GM18519 (cell line): Measurements from ENCODE around the gene POC1A.
"Not testable (repeated sequence)": the region's sequence is repeated elsewhere in the genome, so short reads cannot be mapped to it uniquely, and the experiment has no call there.

ENCODE experiments used
- ATAC-seq: cut with Tn5 transposase; IDR thresholded peaks from one replicate; pipeline ENCODE4 v1.9.1; 2021; ENCODE audit warnings: mild to moderate bottlenecking, moderate library complexity; ENCODE audit not compliant: unreplicated experiment, low FRiP score

The POC1A gene

DNA sequence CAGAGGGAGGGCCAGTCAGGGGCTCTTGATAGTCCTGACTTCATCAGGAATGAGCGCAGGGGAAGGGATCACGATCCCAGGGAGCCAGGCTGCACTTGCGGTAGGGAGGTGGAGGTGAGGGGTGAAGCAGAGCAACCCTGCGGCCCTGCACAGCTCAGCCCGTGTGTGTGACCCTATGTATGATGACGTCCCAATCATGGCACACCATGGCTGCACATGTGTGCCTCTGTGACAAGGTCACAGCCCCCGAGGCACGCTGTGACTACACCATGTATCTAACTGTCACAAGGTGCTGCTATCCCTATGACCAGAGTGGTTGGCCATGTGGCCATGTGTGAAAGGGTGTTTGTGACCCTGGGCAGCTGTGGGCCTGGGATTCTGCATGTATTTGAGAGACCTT lies 30.5 kb upstream of the POC1A start:
- no peak for ATAC-seq

DNA sequence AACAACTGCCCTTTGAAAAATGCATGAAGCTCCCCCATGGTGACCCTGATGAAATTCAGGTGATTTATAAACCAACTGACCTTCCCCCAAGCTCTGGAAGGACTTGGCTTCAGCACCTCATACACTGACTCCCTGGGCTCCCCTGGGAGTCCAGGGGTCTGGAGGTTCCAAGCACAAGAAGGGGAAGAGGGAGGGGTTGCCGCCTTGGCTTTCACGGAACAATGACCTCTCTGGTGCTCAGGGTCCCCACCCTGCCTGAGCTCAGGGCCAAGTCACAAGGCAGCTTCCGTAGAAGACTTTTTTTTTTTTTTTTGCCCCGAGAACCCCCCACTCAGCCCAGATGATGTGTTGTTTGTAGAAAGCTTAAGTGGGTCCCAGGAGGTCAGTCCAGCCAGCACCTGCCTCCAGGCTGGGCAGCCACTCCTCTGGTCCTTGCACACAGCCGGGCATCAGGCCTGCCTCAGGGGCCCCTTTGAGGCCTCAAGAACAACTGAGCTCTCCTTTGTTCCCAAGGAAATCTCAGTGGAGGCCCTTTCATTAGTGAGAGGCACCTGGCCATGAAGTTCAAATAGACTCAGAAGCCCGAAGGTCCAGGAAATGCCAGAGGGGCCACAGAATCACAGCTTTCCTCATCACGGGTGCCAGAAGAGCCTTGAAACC lies 29.7 kb upstream of the POC1A start:
- ATAC-seq: no peak

DNA sequence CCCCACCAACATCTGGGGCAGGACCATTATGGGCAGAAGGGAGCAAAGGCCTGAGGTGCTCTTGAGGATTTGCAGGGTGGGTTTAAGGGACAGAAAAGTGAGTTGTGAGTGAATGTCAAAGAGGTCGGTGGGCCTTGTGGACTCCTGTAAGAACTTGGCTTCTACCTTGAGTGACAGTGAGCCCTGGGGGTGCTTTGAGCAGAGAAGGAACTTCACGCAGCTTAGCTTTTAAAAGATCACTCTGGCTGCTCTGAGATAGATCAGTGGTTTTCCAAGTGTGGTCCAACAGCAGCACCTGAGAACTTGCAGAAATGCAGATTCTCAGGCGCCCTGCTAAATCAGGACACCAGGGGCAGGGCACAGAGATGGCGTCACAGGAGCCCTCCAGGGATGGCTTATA lies 28.5 kb upstream of the POC1A start:
- ATAC-seq: no peak

GRCh38 chr3:52182196-52182595 lies 28.0 kb upstream of the POC1A start:
- no peak for ATAC-seq

DNA sequence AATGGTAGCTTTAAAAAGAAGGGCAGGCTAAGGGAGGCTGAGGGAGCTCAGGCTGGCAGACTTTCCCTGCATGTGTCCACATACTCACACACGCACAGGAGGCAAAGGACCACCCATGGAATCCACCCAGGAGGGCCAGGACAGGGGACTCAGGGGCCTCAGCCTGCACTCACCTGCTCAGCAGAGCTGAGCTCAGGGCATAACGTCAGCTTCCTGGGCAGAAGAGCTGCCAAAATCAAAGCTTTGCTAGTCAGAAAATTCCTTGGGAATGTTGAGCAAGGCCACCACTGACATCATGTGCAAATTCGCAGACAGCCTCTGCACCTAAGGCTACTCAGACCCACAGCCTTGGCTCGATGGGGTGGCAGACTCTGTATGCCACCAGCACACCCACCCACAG lies 27.3 kb upstream of the POC1A start:
- ATAC-seq: no peak

DNA sequence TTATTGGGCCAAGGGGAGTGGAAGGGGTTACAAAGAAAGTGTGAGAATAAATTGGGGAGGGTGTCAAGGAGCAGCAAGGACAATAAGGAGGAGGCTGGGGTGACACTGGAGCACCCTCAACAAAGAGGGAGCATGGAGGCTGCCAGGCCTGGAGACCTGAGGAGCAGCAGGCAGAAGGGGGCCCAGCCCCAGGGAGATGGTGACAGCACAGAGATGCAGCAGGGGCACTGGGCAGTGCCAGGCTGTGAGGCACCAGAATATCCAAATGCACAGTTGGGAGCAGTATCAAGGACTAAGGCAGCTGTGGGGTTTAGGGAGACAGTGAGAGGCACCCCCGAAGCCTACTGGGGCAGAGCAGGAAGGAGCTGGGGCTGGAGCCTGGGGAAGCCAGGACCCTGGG lies 24.3 kb upstream of the POC1A start:
- ATAC-seq: no peak

- ATAC-seq: not testable (repeated sequence)
Measured at GRCh38 chr3:52178126-52178525, 23.9 kb upstream of the POC1A start.

- no peak for ATAC-seq
Measured at GRCh38 chr3:52177701-52178042, 23.4 kb upstream of the POC1A start.

DNA sequence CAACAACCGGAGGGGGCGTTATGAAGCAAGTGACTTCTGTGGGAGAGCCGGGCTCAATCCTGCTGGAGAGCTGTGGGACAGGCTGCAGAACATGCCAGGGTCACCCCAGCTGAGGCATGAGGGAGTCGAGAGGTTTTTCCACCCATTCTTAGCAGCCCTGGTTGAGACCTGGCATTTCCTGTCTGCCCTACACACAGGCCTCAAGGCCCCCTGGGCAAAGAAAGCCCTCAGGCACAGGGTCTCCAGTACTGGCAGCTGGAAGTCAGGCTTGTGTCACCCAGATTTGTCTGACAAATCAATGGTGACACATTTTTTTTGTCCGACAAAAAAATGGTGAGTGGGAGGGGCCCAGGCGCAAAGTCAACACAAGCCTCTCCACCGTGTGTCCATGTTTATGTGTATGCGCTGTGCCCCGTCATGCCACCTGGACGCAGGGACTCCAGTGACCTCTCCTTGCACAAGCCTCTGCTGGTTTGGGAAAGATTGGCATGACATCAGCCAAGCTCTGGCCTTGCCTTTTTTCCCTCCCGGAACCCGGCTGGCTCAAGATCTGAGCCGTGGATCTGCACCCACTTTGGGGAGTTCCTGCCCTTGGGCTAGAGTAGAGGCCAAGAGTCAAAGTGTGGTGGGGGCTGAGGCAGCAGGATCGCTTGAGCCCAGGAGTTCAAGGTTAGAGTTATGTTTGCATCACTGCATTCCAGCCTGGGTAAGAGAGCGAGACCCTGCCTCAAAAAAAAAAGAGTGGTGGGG lies 22.9 kb upstream of the POC1A start:
- no peak for ATAC-seq

GRCh38 chr3:52176180-52176752 lies 22.0 kb upstream of the POC1A start:
- no peak for ATAC-seq

DNA sequence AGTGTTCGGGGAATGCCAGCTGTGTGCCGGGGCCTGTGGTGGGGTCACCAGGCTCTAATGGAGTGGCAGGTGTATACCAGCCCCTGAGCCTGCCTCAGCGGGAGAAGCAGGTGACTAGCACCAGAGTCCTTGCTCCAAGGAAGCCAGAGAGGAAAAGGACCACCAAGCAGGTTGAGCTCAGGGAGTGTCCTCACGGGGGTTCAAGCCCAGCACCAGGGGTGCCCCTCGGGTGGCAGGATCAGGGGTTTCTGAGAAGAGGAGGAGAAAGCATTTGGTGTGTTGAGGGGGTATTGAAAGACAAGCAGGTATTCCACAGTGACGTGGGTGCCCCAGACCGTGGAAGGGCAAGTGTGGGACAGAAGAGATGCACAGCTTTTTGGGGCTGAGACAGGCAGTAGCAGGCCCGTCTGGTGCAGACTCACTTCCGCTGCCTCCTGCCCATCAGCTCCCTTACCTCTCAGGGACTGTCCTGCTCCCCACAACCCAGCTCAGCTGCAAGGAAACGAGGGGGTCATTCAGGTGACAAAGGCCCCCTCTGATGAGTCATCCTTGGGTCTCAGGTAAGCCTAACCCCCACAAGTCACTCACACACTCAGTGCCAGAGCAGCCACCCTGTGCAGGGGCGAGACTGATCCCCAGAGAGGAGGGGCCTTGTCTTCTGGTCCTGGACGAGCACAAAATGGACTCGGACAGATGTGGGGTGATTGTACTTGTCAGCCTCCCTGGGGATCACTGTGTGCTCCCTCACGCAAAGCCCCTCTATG lies 21.4 kb upstream of the POC1A start:
- ATAC-seq: no peak

GRCh38 chr3:52174896-52175295 lies 20.7 kb upstream of the POC1A start:
- no peak for ATAC-seq

- no peak for ATAC-seq
Measured at GRCh38 chr3:52173101-52173500, 18.9 kb upstream of the POC1A start.

DNA sequence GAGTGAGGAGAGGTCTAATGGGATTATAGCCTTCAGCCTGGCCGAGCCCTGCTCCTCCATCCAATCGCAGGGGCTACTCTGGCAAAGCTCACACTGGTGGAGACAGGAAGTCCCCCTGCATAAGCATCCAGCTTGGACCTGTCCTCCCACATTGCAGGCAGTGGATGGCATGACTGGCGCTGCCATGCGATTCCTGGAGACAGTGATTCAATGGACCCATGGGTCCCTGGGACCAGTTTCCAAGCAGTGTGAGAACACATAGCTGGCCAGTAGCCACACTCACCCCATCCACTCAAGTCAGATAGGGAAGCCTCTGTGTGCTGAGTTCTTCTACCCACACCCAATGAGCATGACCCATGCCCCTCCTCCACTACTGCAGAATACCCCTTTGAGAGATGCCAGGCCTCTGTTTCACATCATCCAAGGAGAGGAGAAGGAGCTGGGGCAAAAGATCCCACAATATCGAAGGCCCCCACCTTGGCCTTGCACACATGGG lies 18.1 kb upstream of the POC1A start:
- no peak for ATAC-seq

DNA sequence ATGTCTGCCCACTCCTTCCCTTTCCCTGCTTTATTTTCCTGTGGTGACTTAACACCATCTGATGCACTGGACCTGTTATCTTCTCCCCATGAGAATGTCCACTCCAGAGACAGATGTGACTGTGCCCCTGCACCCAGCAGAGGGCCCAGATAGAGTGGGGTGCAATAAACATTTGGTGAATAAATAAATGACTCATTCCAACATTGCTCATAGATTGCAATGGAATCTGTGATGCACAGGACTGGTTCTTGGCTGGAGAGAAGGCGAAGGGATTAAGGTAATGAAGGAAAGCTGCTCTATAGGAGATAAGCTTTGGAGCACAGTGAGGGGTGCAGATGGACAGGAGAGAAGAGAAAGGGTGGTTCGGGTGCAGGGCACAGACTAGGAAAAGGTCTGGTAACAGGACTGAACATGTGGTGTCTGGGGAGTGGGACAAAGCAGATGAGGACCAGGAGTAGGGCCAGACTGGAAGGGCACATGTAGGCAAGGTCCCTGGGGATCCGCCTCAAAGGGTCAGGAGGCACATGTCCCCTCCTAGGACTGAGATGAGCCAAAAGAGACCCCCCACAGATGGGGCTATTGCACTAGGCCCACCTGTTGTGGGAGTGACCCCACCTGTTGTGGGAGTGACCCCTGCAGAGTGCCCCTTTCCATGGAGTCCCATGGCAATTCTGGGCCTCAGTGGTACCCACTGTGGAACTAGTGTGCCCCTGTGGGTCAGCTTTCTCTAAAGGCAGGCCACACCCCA lies 17.5 kb upstream of the POC1A start:
- no peak for ATAC-seq

GRCh38 chr3:52170217-52170616 lies 16.0 kb upstream of the POC1A start:
- ATAC-seq: not testable (repeated sequence)

DNA sequence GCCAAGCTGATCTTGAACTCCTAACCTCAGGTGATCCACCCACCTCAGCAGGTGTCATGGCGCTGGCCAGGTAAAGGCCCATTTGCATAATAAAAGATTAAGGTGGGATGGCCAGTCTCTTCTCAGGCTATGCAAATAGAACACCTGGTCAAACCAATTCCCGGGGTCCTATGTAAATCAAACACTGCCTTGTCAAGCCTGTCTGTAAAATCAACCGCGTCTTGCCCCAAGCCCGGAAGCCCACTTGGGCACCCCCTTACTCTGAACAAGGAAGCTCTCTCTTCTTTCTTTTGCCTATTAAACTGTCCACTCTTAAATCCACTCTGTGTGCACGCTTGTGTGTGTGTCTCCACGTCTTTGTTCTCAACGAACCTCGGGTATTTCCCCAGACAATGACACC lies 13.0 kb upstream of the POC1A start:
- ATAC-seq: no peak

GRCh38 chr3:52162250-52162872 lies 8.1 kb upstream of the POC1A start:
- ATAC-seq: no peak

DNA sequence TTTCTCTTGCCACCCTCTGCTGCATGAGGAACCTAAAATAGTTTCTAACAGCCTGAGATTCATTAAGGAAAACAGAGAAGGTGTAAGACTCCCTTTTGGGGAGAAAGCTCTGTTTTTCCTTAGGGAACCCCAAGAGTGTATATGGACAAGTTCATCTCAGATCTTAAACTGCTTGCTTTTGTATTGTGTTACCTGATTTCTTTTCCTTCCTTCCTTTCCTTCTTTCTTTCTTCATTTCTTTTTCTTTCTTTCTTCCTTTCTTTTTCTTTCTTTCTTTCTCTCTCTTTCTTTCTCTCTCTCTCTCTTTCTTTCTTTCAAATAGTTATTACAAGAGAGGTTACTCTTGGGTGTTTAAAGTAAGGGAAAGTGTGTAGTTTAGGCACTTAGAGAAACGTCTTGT lies 5.3 kb upstream of the POC1A start:
- no peak for ATAC-seq

GRCh38 chr3:52155912-52156311 lies 1.7 kb upstream of the POC1A start:
- ATAC-seq: no peak
